SK-N-SH (cell line): ENCODE measurements around the gene ARID4B.

ENCODE experiments used
- REST ChIP-seq: IDR thresholded peaks from 2 replicates; pipeline ENCODE4 v1.6.1; 2012; ENCODE audit warnings: mild to moderate bottlenecking, low read depth, low read length, moderate library complexity
- ZBTB33 ChIP-seq: IDR thresholded peaks from 2 replicates; pipeline ENCODE4 v1.4.0; 2012; ENCODE audit warnings: low read depth, borderline replicate concordance

DNA sequence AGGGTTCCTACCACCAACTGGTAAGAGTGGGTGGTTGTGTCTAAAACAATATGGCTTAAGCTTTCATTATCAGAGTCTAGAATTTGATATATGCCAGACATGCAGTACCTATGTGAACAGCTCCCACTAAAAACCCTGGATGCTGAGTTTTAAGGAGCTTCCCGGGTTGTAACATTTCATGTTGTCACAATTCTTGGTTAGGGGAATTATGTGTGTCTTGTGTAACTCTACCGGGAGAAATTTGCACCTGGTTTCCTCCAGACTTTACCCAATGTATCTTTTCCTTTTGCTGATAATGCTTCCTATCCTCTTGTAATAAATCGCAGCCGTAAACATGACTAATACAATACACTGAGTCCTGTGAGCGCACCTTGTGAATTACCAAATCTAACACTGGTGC, 48.3 kb downstream of the ARID4B start:
- TF ChIP-seq ZBTB33 (no peak), REST (no peak)
